IgD-negative memory B cell (primary cell): Measurements from ENCODE around the gene C12orf43. TPM values are rescaled to one million over a fixed set of nuclear protein-coding genes. Genes with fewer than 3 reads are reported as not detected.
A peak's percentile ranks its signal among the peaks of the same experiment; 100 is the strongest.

Experiments used
- H3K27ac Mint-ChIP-seq, 3 donors: one replicate each; pipeline ENCODE4 v1.8.0; 2020 to 2022; ENCODE audit warnings: mild to moderate bottlenecking in 3 of 3, mixed read lengths in 3 of 3, moderate library complexity in 1 of 3
- H3K27me3 Mint-ChIP-seq: one replicate; pipeline ENCODE4 v1.8.0; 2021; ENCODE audit warnings: mixed read lengths
- H3K36me3 Mint-ChIP-seq: one replicate; pipeline ENCODE4 v1.8.0; 2020; ENCODE audit warnings: mild to moderate bottlenecking, mixed read lengths
- H3K4me1 Mint-ChIP-seq, 3 donors: one replicate each; pipeline ENCODE4 v1.8.0; 2020 to 2022; ENCODE audit warnings: mixed read lengths in 3 of 3, mild to moderate bottlenecking in 1 of 3
- H3K4me3 Mint-ChIP-seq, 4 donors: one replicate each; pipeline ENCODE4 v1.8.0; 2020 to 2022; ENCODE audit warnings: mild to moderate bottlenecking in 4 of 4, mixed read lengths in 4 of 4, moderate library complexity in 3 of 4
- H3K9me3 Mint-ChIP-seq, 3 donors: one replicate each; pipeline ENCODE4 v1.8.0; 2020 to 2021; ENCODE audit warnings: mixed read lengths in 3 of 3, mild to moderate bottlenecking in 1 of 3
- polyA plus RNA-seq: library from polyadenylated mRNA; unstranded; fragments of 300-500 nt; fragmentation: Illumina TruSeq; gene quantifications from one replicate; pipeline ENCODE4 v1.2.3, GENCODE V29; 2021

Gene C12orf43
- polyA plus RNA-seq, 1 donor from 2014 or later = 23.3 TPM

DNA sequence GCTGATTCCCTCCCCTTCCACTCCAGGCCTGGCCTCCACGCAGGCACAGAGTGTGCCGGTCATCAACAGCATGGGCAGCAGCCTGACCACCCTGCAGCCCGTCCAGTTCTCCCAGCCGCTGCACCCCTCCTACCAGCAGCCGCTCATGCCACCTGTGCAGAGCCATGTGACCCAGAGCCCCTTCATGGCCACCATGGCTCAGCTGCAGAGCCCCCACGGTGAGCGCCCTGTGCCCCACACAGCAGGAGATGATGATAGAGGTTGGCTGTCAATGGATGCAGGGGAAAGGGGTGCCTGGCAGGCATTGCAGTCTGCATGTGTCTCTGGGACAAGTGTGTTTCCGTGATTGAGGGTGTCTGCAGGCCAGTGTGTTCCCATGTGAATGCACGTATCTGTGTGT, 18.8 kb downstream of the C12orf43 start:
- no peaks in the 10 kb centered on the region for H3K36me3 Mint-ChIP-seq
- H3K27ac Mint-ChIP-seq = no peak overlapping the region
- H3K4me3 Mint-ChIP-seq = peak overlapping the region in 2 of 4 donors; percentile 33 to 64
- H3K4me1 Mint-ChIP-seq = peaks cover 0 to 1% (median 0%) of the 10 kb centered on the region in 3 donors
- no peaks in the 10 kb centered on the region for H3K9me3 Mint-ChIP-seq
- H3K27me3 Mint-ChIP-seq = peaks cover 2% of the 10 kb centered on the region

DNA sequence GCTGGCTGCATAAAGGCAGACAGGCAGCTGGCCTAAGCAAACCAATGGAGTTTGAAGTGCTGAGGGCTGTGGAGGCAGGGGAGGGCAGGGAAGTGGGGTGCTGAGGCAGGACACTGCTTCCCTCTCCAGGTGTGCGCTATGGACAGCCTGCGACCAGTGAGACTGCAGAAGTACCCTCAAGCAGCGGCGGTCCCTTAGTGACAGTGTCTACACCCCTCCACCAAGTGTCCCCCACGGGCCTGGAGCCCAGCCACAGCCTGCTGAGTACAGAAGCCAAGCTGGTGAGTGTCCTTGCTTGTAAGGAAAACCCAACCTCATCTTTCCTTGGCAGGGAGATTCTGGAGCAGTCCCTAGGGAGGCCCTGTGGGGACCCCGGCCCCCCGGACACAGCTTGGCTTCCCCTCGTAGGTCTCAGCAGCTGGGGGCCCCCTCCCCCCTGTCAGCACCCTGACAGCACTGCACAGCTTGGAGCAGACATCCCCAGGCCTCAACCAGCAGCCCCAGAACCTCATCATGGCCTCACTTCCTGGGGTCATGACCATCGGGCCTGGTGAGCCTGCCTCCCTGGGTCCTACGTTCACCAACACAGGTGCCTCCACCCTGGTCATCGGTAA, 20.0 kb downstream of the C12orf43 start:
- Mint-ChIP-seq H3K4me1 (peaks cover 0 to 1% (median 0%) of the 10 kb centered on the region in 3 donors), H3K27me3 (peaks cover 2% of the 10 kb centered on the region), H3K27ac (no peak overlapping the region), H3K36me3 (no peaks in the 10 kb centered on the region), H3K9me3 (no peaks in the 10 kb centered on the region), H3K4me3 (no peak overlapping the region)

DNA sequence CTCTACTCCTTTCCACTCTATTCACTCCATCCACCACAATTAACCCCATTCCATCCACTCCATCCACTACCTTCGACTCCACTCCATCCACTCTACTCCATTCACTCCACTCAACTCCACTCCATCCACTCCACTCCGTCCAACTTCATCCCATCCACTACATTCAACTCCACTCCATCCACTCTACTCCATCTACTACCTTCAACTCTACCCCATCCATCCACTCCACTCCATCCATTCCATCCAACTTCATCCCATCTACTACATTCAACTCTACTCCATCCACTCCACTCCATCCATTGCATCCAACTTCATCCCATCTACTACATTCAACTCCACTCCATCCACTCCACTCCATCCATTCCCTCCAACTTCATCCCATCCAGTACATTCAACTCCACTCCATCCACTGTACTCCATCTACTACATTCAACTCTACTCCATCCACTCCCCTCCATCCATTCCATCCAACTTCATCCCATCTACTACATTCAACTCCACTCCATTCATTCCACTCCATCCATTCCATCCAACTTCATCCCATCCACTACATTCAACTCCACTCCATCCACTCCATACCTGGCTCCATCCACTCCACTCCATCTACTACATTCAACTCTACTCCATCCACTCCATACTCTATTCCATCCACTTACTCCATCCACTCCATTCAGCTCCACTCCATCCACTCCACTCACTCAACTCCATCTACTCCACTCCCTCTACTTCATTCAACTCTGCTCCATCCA, 21.5 kb downstream of the C12orf43 start:
- no peak overlapping the region for H3K27ac Mint-ChIP-seq
- peaks cover 0 to 1% (median 0%) of the 10 kb centered on the region in 3 donors for H3K4me1 Mint-ChIP-seq
- no peak overlapping the region for H3K4me3 Mint-ChIP-seq
- peaks cover 2% of the 10 kb centered on the region for H3K27me3 Mint-ChIP-seq
- H3K36me3 Mint-ChIP-seq = no peaks in the 10 kb centered on the region
- no peaks in the 10 kb centered on the region for H3K9me3 Mint-ChIP-seq

DNA sequence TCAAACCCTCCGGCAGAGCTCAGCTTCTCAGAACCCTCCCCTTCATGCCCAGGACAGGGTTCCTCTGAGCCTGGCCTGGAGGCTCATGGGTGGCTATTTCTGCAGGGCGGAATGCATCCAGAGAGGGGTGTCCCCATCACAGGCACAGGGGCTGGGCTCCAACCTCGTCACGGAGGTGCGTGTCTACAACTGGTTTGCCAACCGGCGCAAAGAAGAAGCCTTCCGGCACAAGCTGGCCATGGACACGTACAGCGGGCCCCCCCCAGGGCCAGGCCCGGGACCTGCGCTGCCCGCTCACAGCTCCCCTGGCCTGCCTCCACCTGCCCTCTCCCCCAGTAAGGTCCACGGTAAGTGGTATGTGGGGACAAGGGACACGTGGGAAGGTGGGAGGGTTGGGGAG, 22.2 kb downstream of the C12orf43 start:
- Mint-ChIP-seq H3K36me3 (no peaks in the 10 kb centered on the region), H3K4me3 (no peak overlapping the region), H3K9me3 (no peaks in the 10 kb centered on the region), H3K4me1 (peaks cover 0 to 1% (median 0%) of the 10 kb centered on the region in 3 donors), H3K27ac (peak overlapping the region in 1 of 3 donors; percentile 33), H3K27me3 (peaks cover 6% of the 10 kb centered on the region)

DNA sequence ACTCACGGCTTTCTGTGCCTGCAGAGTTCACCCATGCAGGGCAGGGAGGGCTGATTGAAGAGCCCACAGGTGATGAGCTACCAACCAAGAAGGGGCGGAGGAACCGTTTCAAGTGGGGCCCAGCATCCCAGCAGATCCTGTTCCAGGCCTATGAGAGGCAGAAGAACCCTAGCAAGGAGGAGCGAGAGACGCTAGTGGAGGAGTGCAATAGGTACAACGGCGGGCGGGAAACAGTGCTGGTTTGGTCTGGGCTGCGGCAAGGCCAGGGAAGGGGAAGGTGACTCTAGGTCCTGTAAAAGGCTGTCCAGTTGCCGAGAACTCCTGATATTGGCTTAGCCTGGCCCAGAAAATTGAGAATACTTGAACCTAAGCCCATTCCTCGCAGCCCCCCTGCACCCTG, 22.8 kb downstream of the C12orf43 start:
- peaks cover 0 to 1% (median 0%) of the 10 kb centered on the region in 3 donors for H3K4me1 Mint-ChIP-seq
- no peaks in the 10 kb centered on the region for H3K36me3 Mint-ChIP-seq
- H3K27me3 Mint-ChIP-seq = peaks cover 6% of the 10 kb centered on the region
- H3K27ac Mint-ChIP-seq = peak overlapping the region in 1 of 3 donors; percentile 33
- no peaks in the 10 kb centered on the region for H3K9me3 Mint-ChIP-seq
- no peak overlapping the region for H3K4me3 Mint-ChIP-seq

DNA sequence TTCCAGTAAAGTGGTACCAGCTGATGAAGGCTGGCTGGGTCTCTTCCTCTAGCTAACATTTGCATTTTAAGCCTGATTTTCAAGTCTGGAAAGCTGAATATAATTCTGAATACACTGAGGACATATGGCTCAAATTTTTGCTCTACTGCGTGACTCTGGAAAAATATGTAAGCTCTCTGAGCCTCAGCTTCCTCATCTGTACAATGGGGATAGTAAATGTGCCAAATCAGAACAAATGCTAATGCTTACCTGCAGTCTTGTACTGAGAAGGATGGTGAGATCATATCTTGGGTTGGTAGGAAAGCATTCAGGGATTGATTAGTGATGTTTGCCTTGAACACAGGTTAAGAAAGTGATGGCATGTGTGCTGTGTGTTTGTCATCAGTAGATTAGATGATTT, 23.3 kb downstream of the C12orf43 start:
- Mint-ChIP-seq H3K4me3 (no peak overlapping the region), H3K9me3 (peaks cover 0 to 2% (median 0%) of the 10 kb centered on the region in 3 donors), H3K27me3 (peaks cover 6% of the 10 kb centered on the region), H3K4me1 (peaks cover 0 to 1% (median 0%) of the 10 kb centered on the region in 3 donors), H3K27ac (no peak overlapping the region), H3K36me3 (no peaks in the 10 kb centered on the region)

DNA sequence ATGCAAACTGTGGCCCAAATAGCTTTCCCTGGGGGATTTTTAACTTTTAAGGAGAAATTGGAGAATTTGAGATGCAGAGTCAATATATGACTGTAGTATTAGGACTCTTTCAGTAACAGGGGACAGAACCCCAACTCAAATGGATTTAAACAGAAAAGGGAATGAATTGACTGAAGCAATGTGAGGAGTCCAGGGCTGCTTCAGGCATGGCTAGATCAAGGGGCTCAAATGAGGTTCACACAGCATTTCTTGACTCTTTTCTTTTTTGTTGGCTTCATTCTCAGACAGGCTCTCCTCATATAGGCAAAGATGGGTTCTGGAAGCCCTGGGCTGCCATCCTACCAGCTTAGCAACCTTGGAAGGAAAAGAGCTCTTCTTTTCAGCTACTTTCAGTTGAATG, 24.3 kb downstream of the C12orf43 start:
- Mint-ChIP-seq H3K4me3 (no peak overlapping the region), H3K36me3 (no peaks in the 10 kb centered on the region), H3K27ac (no peak overlapping the region)

DNA sequence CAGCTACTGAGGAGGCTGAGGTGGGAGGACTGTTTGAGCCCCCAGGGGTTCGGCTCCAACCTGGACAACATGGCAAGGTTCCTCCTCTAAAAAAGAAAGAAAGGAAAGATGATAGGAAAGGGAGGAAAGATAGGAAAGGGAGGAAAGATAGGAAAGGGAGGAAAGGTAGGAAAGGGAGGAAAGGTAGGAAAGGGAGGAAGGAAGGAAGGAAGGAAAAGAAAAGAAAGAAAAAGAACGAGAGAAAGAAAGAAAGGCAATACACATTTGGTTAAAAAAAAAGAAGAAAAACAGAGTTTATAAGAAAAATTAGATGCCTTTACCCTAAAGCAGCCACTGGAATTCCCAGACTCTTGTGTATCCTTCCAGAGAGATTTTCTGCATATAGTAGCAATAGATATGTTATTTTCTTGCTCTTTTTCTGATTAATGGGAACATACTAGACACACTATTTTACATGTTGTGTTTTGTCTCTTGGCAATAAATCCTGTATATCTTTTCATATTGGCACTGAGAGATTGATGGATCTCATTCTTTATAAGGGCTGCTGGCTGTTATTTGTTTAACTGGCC, 25.7 kb downstream of the C12orf43 start:
- Mint-ChIP-seq H3K4me1 (no peaks in the 10 kb centered on the region), H3K36me3 (no peaks in the 10 kb centered on the region), H3K27me3 (peaks cover 4% of the 10 kb centered on the region), H3K4me3 (no peak overlapping the region), H3K9me3 (peaks cover 0 to 2% (median 0%) of the 10 kb centered on the region in 3 donors), H3K27ac (no peak overlapping the region)

More for the DNA sequence above, 24.3 kb downstream of the C12orf43 start:
- H3K27me3 Mint-ChIP-seq = peaks cover 6% of the 10 kb centered on the region
- H3K4me1 Mint-ChIP-seq = peaks cover 0 to 1% (median 0%) of the 10 kb centered on the region in 3 donors
- peaks cover 0 to 2% (median 0%) of the 10 kb centered on the region in 3 donors for H3K9me3 Mint-ChIP-seq

DNA sequence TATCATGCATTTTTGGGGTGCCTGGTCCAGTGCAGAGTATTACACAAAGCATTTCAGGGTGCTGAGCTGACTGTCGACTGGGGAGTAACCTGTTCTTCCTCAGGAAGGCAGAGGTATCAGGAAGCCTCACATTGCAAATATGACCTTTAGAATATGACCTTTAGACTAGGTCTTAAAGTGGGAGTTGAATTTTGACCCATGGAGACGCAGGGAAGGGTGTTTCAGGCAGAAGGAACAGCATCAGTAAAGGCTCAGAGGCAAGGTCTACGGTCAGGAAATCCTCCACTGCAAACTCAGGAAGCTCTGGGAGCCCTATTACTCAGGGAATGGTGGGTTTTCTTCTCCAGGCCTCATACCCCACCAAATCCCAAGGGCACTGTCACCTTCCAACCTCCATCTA, 26.6 kb downstream of the C12orf43 start:
- Mint-ChIP-seq H3K27ac (no peak overlapping the region), H3K9me3 (peaks cover 0 to 2% (median 0%) of the 10 kb centered on the region in 3 donors), H3K4me3 (no peak overlapping the region), H3K27me3 (peaks cover 4% of the 10 kb centered on the region), H3K36me3 (no peaks in the 10 kb centered on the region), H3K4me1 (no peaks in the 10 kb centered on the region)

DNA sequence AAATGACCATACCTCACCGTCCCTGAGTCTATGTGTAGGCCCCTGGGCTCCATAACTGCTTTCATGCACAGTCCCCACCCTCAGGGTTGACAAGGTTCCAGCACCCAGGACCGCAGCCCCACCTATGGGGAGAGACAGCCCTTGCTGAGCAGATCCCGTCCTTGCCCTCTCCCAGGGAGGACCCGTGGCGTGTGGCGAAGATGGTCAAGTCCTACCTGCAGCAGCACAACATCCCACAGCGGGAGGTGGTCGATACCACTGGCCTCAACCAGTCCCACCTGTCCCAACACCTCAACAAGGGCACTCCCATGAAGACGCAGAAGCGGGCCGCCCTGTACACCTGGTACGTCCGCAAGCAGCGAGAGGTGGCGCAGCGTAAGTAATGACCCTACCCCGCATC, 27.6 kb downstream of the C12orf43 start:
- Mint-ChIP-seq H3K4me3 (no peak overlapping the region), H3K36me3 (no peaks in the 10 kb centered on the region), H3K27me3 (peaks cover 4% of the 10 kb centered on the region), H3K27ac (no peak overlapping the region), H3K9me3 (peaks cover 0 to 2% (median 0%) of the 10 kb centered on the region in 3 donors), H3K4me1 (no peaks in the 10 kb centered on the region)

DNA sequence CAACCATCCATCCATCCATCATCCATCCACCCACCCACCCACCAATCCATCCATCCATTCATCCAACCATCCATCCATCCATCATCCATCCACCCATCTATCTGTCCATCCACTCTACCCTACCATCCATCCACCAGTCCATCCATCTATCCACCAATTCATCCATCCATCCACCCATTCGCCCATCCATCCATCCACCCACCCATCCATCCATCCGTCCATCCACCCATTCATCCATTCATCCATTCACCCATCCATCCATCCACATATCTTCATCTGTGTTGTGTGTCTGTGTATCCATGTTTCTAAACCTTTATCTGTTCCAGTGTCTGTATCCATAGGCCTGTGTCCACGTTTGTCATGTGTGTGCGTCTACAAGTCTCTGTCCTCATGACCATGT, 28.1 kb downstream of the C12orf43 start:
- H3K4me1 Mint-ChIP-seq = no peaks in the 10 kb centered on the region
- H3K27ac Mint-ChIP-seq = no peak overlapping the region
- H3K36me3 Mint-ChIP-seq = no peaks in the 10 kb centered on the region
- H3K27me3 Mint-ChIP-seq = peaks cover 4% of the 10 kb centered on the region
- peaks cover 0 to 2% (median 0%) of the 10 kb centered on the region in 3 donors for H3K9me3 Mint-ChIP-seq
- no peak overlapping the region for H3K4me3 Mint-ChIP-seq

DNA sequence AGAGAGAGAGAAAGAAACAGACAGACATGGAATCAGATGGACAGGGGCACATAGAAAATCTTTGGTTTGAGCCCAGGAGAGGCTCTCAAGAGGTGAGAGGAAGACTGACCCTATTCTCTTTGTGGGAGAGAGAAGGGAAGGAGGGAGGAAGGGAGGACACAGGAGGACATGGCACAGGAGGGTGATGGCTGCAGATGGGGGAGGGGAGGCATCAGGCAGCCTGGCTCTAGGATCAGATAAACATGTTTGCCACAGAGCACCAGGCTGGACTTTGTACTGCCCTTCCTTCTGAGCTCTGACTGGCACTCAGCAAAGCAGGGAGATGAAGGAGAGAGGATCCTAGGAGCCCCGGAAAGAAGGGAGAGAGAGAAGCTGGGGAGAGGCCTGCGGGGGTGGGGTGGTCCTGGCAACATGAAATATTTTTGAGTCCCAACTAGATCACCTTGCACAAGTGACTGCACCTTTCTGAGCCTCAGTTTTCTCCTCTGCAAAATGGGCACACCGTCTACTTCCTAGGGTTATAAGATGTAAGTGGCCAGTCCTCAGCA, 31.9 kb downstream of the C12orf43 start:
- no peak overlapping the region for H3K27ac Mint-ChIP-seq

DNA sequence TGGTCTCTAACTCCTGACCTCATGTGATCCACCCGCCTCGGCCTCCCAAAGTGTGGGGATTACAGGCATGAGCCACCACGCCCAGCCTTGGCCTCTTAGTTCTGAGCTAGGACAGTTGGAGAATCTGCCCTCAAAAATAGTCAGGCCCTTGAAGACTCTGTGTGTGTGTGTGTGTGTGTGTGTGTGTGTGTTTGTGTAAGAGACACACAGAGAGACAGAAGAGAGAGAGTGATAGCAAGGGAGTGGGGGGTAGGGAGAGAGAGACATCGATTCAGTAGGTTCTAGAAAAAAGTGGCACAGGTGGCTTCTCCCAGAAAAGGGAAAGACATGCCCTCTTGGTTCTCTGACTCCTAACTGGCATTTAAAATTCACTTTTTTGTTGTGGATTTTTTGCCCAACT, 32.5 kb downstream of the C12orf43 start:
- Mint-ChIP-seq H3K27ac (no peak overlapping the region), H3K9me3 (peaks cover 0 to 2% (median 0%) of the 10 kb centered on the region in 3 donors), H3K4me1 (no peaks in the 10 kb centered on the region), H3K27me3 (peaks cover 1% of the 10 kb centered on the region), H3K4me3 (no peak overlapping the region), H3K36me3 (no peaks in the 10 kb centered on the region)

More for the DNA sequence above, 31.9 kb downstream of the C12orf43 start:
- H3K9me3 Mint-ChIP-seq = peaks cover 0 to 2% (median 0%) of the 10 kb centered on the region in 3 donors
- H3K4me3 Mint-ChIP-seq = no peak overlapping the region
- H3K27me3 Mint-ChIP-seq = peaks cover 1% of the 10 kb centered on the region
- H3K36me3 Mint-ChIP-seq = no peaks in the 10 kb centered on the region
- no peaks in the 10 kb centered on the region for H3K4me1 Mint-ChIP-seq

DNA sequence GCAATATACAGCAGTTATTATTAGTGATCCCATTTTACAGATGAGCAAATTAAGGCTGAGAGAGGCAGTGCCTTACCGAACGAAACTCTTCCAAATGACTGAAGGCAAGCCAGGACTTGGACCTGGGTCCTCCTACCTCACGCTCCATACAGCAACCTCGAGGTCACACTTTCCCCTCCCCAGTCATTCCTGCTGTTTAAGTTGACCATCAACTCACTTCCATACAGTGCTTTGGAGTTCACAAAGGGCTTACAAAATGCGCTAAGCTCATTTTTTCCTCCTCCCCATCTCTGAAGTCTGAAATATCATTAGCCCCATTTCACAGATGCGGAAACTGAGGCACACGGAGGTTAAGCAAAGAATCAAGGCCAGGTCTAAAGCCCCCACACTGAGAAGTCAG, 33.6 kb downstream of the C12orf43 start:
- Mint-ChIP-seq H3K4me3 (no peak overlapping the region), H3K36me3 (no peaks in the 10 kb centered on the region), H3K9me3 (no peaks in the 10 kb centered on the region), H3K27ac (no peak overlapping the region), H3K27me3 (peaks cover 1% of the 10 kb centered on the region), H3K4me1 (no peaks in the 10 kb centered on the region)

DNA sequence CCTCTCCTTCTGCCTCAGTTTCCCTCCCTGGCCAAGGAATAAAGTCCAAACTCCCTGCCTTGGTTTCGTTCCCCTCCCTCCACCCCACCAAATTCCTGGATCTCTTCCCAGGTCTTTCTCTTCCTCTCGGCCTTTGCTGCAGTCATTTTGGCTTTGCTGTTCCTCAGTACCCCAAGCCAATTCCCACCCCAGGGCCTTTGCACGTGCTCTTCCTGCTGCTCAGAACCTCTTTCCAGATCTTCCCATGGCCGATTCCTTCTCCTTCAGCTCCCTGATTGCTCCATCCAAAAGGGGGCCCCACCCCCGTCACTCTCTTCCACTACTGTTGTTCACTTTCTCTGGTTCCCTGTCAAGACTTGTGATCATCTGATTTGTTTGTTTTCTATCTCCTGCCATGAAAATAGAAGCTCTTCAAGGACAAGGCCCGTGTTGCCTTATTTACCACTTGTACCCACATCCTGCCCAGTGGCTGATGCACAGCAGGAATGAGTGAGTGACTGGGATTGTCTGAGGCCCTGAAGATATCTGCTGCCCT, 34.8 kb downstream of the C12orf43 start:
- Mint-ChIP-seq H3K9me3 (peaks cover 0 to 2% (median 0%) of the 10 kb centered on the region in 3 donors), H3K4me1 (no peaks in the 10 kb centered on the region), H3K36me3 (no peaks in the 10 kb centered on the region), H3K4me3 (no peak overlapping the region), H3K27me3 (peaks cover 1% of the 10 kb centered on the region), H3K27ac (no peak overlapping the region)
